ENCODE data around the gene SMYD3.
A peak's percentile ranks its signal among the peaks of the same experiment; 100 is the strongest.

SMYD3 gene

GRCh38 chr1:245879091-245879490 is 628.0 kb downstream of the SMYD3 start:
- no peaks in the 10 kb centered on the region for H3K27me3 ChIP-seq (ENCODE audit: control insufficient read depth in 5 of 5, insufficient read depth in 4 of 5, low read length in 5 of 5)
- no peaks in the 10 kb centered on the region for H3K36me3 ChIP-seq (ENCODE audit: control insufficient read depth in 5 of 5, insufficient read depth in 5 of 5, low read length in 5 of 5)
- peaks cover 2 to 14% (median 10%) of the 10 kb centered on the region in 5 donors for H3K4me1 ChIP-seq (ENCODE audit: control insufficient read depth in 5 of 5, insufficient read depth in 5 of 5, low read length in 5 of 5)
- no peak overlapping the region for H3K4me3 ChIP-seq (ENCODE audit: low read depth in 1 of 5, low read length in 5 of 5)
- H3K9me3 ChIP-seq (ENCODE audit: control insufficient read depth in 5 of 5, low read length in 5 of 5): no peaks in the 10 kb centered on the region
- no peak overlapping the region for H3K27ac ChIP-seq (ENCODE audit: low read depth, low read length)
- H3K9ac ChIP-seq (ENCODE audit: low read length in 5 of 5): no peak overlapping the region

- Histone ChIP-seq H3K9me3 (ENCODE audit: control insufficient read depth in 5 of 5, low read length in 5 of 5) (no peaks in the 10 kb centered on the region), H3K36me3 (ENCODE audit: control insufficient read depth in 5 of 5, insufficient read depth in 5 of 5, low read length in 5 of 5) (no peaks in the 10 kb centered on the region), H3K4me1 (ENCODE audit: control insufficient read depth in 5 of 5, insufficient read depth in 5 of 5, low read length in 5 of 5) (peaks cover 2 to 14% (median 10%) of the 10 kb centered on the region in 5 donors), H3K9ac (ENCODE audit: low read length in 5 of 5) (no peak overlapping the region), H3K4me3 (ENCODE audit: low read depth in 1 of 5, low read length in 5 of 5) (no peak overlapping the region), H3K27ac (ENCODE audit: low read depth, low read length) (no peak overlapping the region), H3K27me3 (ENCODE audit: control insufficient read depth in 5 of 5, insufficient read depth in 4 of 5, low read length in 5 of 5) (no peaks in the 10 kb centered on the region)
Measured at GRCh38 chr1:245878585-245878984, 628.5 kb downstream of the SMYD3 start.

GRCh38 chr1:245877976-245878375 is 629.1 kb downstream of the SMYD3 start:
- H3K9me3 ChIP-seq (ENCODE audit: control insufficient read depth in 5 of 5, low read length in 5 of 5): no peaks in the 10 kb centered on the region
- H3K4me3 ChIP-seq (ENCODE audit: low read depth in 1 of 5, low read length in 5 of 5): no peak overlapping the region
- no peaks in the 10 kb centered on the region for H3K36me3 ChIP-seq (ENCODE audit: control insufficient read depth in 5 of 5, insufficient read depth in 5 of 5, low read length in 5 of 5)
- no peak overlapping the region for H3K27ac ChIP-seq (ENCODE audit: low read depth, low read length)
- H3K27me3 ChIP-seq (ENCODE audit: control insufficient read depth in 5 of 5, insufficient read depth in 4 of 5, low read length in 5 of 5): no peaks in the 10 kb centered on the region
- H3K4me1 ChIP-seq (ENCODE audit: control insufficient read depth in 5 of 5, insufficient read depth in 5 of 5, low read length in 5 of 5): peaks cover 2 to 14% (median 10%) of the 10 kb centered on the region in 5 donors
- H3K9ac ChIP-seq (ENCODE audit: low read length in 5 of 5): no peak overlapping the region

GRCh38 chr1:245876586-245876985 is 630.5 kb downstream of the SMYD3 start:
- Histone ChIP-seq H3K9ac (ENCODE audit: low read length in 5 of 5) (no peak overlapping the region), H3K4me1 (ENCODE audit: control insufficient read depth in 5 of 5, insufficient read depth in 5 of 5, low read length in 5 of 5) (peaks cover 2 to 14% (median 10%) of the 10 kb centered on the region in 5 donors), H3K27ac (ENCODE audit: low read depth, low read length) (no peak overlapping the region), H3K9me3 (ENCODE audit: control insufficient read depth in 5 of 5, low read length in 5 of 5) (no peaks in the 10 kb centered on the region), H3K27me3 (ENCODE audit: control insufficient read depth in 5 of 5, insufficient read depth in 4 of 5, low read length in 5 of 5) (no peaks in the 10 kb centered on the region), H3K4me3 (ENCODE audit: low read depth in 1 of 5, low read length in 5 of 5) (no peak overlapping the region), H3K36me3 (ENCODE audit: control insufficient read depth in 5 of 5, insufficient read depth in 5 of 5, low read length in 5 of 5) (no peaks in the 10 kb centered on the region)

GRCh38 chr1:245875581-245876261 is 631.4 kb downstream of the SMYD3 start:
- Histone ChIP-seq H3K9ac (ENCODE audit: low read length in 5 of 5) (no peak overlapping the region), H3K4me1 (ENCODE audit: control insufficient read depth in 5 of 5, insufficient read depth in 5 of 5, low read length in 5 of 5) (peaks cover 2 to 14% (median 10%) of the 10 kb centered on the region in 5 donors), H3K9me3 (ENCODE audit: control insufficient read depth in 5 of 5, low read length in 5 of 5) (no peaks in the 10 kb centered on the region), H3K4me3 (ENCODE audit: low read depth in 1 of 5, low read length in 5 of 5) (no peak overlapping the region), H3K36me3 (ENCODE audit: control insufficient read depth in 5 of 5, insufficient read depth in 5 of 5, low read length in 5 of 5) (no peaks in the 10 kb centered on the region), H3K27ac (ENCODE audit: low read depth, low read length) (no peak overlapping the region), H3K27me3 (ENCODE audit: control insufficient read depth in 5 of 5, insufficient read depth in 4 of 5, low read length in 5 of 5) (no peaks in the 10 kb centered on the region)

GRCh38 chr1:245874942-245875580 is 632.0 kb downstream of the SMYD3 start:
- Histone ChIP-seq H3K36me3 (ENCODE audit: control insufficient read depth in 5 of 5, insufficient read depth in 5 of 5, low read length in 5 of 5) (no peaks in the 10 kb centered on the region), H3K27me3 (ENCODE audit: control insufficient read depth in 5 of 5, insufficient read depth in 4 of 5, low read length in 5 of 5) (no peaks in the 10 kb centered on the region), H3K27ac (ENCODE audit: low read depth, low read length) (no peak overlapping the region), H3K9ac (ENCODE audit: low read length in 5 of 5) (no peak overlapping the region), H3K4me3 (ENCODE audit: low read depth in 1 of 5, low read length in 5 of 5) (peak overlapping the region in 2 of 5 donors; percentile 1 to 26), H3K9me3 (ENCODE audit: control insufficient read depth in 5 of 5, low read length in 5 of 5) (no peaks in the 10 kb centered on the region), H3K4me1 (ENCODE audit: control insufficient read depth in 5 of 5, insufficient read depth in 5 of 5, low read length in 5 of 5) (peaks cover 2 to 14% (median 10%) of the 10 kb centered on the region in 5 donors)

- no peaks in the 10 kb centered on the region for H3K36me3 ChIP-seq (ENCODE audit: control insufficient read depth in 5 of 5, insufficient read depth in 5 of 5, low read length in 5 of 5)
- peaks cover 0 to 3% (median 0%) of the 10 kb centered on the region in 5 donors for H3K27me3 ChIP-seq (ENCODE audit: control insufficient read depth in 5 of 5, insufficient read depth in 4 of 5, low read length in 5 of 5)
- H3K4me3 ChIP-seq (ENCODE audit: low read depth in 1 of 5, low read length in 5 of 5): no peak overlapping the region
- H3K9me3 ChIP-seq (ENCODE audit: control insufficient read depth in 5 of 5, low read length in 5 of 5): no peaks in the 10 kb centered on the region
- H3K4me1 ChIP-seq (ENCODE audit: control insufficient read depth in 5 of 5, insufficient read depth in 5 of 5, low read length in 5 of 5): peaks cover 2 to 14% (median 10%) of the 10 kb centered on the region in 5 donors
- no peak overlapping the region for H3K9ac ChIP-seq (ENCODE audit: low read length in 5 of 5)
- H3K27ac ChIP-seq (ENCODE audit: low read depth, low read length): no peak overlapping the region
Measured at GRCh38 chr1:245873883-245874671, 633.0 kb downstream of the SMYD3 start.

- H3K9me3 ChIP-seq (ENCODE audit: control insufficient read depth in 5 of 5, low read length in 5 of 5): no peaks in the 10 kb centered on the region
- no peak overlapping the region for H3K27ac ChIP-seq (ENCODE audit: low read depth, low read length)
- no peaks in the 10 kb centered on the region for H3K36me3 ChIP-seq (ENCODE audit: control insufficient read depth in 5 of 5, insufficient read depth in 5 of 5, low read length in 5 of 5)
Measured at GRCh38 chr1:245873068-245873467, 634.0 kb downstream of the SMYD3 start.

GRCh38 chr1:245872475-245872874 is 634.6 kb downstream of the SMYD3 start:
- no peak overlapping the region for H3K27ac ChIP-seq (ENCODE audit: low read depth, low read length)
- no peak overlapping the region for H3K9ac ChIP-seq (ENCODE audit: low read length in 5 of 5)
- H3K4me3 ChIP-seq (ENCODE audit: low read depth in 1 of 5, low read length in 5 of 5): no peak overlapping the region
- no peaks in the 10 kb centered on the region for H3K36me3 ChIP-seq (ENCODE audit: control insufficient read depth in 5 of 5, insufficient read depth in 5 of 5, low read length in 5 of 5)
- H3K27me3 ChIP-seq (ENCODE audit: control insufficient read depth in 5 of 5, insufficient read depth in 4 of 5, low read length in 5 of 5): peaks cover 0 to 3% (median 0%) of the 10 kb centered on the region in 5 donors
- H3K9me3 ChIP-seq (ENCODE audit: control insufficient read depth in 5 of 5, low read length in 5 of 5): no peaks in the 10 kb centered on the region
- peaks cover 2 to 14% (median 10%) of the 10 kb centered on the region in 5 donors for H3K4me1 ChIP-seq (ENCODE audit: control insufficient read depth in 5 of 5, insufficient read depth in 5 of 5, low read length in 5 of 5)

More at GRCh38 chr1:245873068-245873467, 634.0 kb downstream of the SMYD3 start:
- Histone ChIP-seq H3K9ac (ENCODE audit: low read length in 5 of 5) (no peak overlapping the region), H3K4me3 (ENCODE audit: low read depth in 1 of 5, low read length in 5 of 5) (no peak overlapping the region), H3K27me3 (ENCODE audit: control insufficient read depth in 5 of 5, insufficient read depth in 4 of 5, low read length in 5 of 5) (peaks cover 0 to 3% (median 0%) of the 10 kb centered on the region in 5 donors), H3K4me1 (ENCODE audit: control insufficient read depth in 5 of 5, insufficient read depth in 5 of 5, low read length in 5 of 5) (peaks cover 2 to 14% (median 10%) of the 10 kb centered on the region in 5 donors)

- no peak overlapping the region for H3K27ac ChIP-seq (ENCODE audit: low read depth, low read length)
- no peak overlapping the region for H3K9ac ChIP-seq (ENCODE audit: low read length in 5 of 5)
- no peak overlapping the region for H3K4me3 ChIP-seq (ENCODE audit: low read depth in 1 of 5, low read length in 5 of 5)
- no peaks in the 10 kb centered on the region for H3K36me3 ChIP-seq (ENCODE audit: control insufficient read depth in 5 of 5, insufficient read depth in 5 of 5, low read length in 5 of 5)
- H3K4me1 ChIP-seq (ENCODE audit: control insufficient read depth in 5 of 5, insufficient read depth in 5 of 5, low read length in 5 of 5): peaks cover 2 to 14% (median 10%) of the 10 kb centered on the region in 5 donors
- peaks cover 0 to 3% (median 0%) of the 10 kb centered on the region in 5 donors for H3K27me3 ChIP-seq (ENCODE audit: control insufficient read depth in 5 of 5, insufficient read depth in 4 of 5, low read length in 5 of 5)
- H3K9me3 ChIP-seq (ENCODE audit: control insufficient read depth in 5 of 5, low read length in 5 of 5): no peaks in the 10 kb centered on the region
Measured at GRCh38 chr1:245871915-245872314, 635.2 kb downstream of the SMYD3 start.
